ENCODE data around the gene SMDT1. TPM values are rescaled to one million over a fixed set of nuclear protein-coding genes. Genes with fewer than 3 reads are reported as not detected.

Gene SMDT1
- total RNA-seq, 4 donors from 2014 or later: 18.9 to 32.7 (median 22.1) TPM

DNA sequence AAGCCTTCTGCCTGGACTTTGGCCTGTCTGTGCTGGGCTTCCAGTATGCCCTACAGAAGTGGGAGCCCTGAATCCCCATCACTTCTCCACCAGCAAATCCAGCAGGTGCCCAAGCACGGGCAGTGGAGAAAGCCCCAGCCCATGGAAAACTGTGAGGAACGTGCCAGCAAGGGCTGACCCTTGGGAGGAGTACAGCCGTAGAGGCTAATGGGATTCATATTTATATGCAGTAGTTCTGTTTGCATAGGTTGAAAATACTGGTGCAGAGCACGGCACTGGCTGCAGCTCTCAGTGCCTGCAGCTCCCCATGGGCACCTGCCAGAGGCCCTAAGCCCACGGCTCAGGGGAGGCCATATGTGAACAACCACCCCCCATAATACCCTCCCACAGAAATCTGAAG, 19.0 kb upstream of the SMDT1 start:
- WGBS: 94% methylated on average over 4 of the region's 5 CpGs
- Histone ChIP-seq H3K4me1 (no peaks in the 10 kb centered on the region), H3K27me3 (no peaks in the 10 kb centered on the region), H3K27ac (replicated peaks in 1 of 4) (no peak overlapping the region), H3K36me3 (peaks cover 46 to 72% (median 64%) of the 10 kb centered on the region in 4 donors), H3K9me3 (peaks cover 0 to 6% (median 0%) of the 10 kb centered on the region in 4 donors), H3K4me3 (no peak overlapping the region)
- TF ChIP-seq CTCF (IDR thresholded peaks at IDR 0.05): no peak
- TF ChIP-seq POLR2AphosphoS5 (IDR thresholded peaks at IDR 0.05): no peak
- no peak for TF ChIP-seq POLR2A (IDR thresholded peaks at IDR 0.05; ENCODE audit: low read depth)
- TF ChIP-seq EP300 (IDR thresholded peaks at IDR 0.05): no peak
- intact Hi-C loops (cut with DNase I): no loop called here
- DNase-seq (ENCODE audit: extremely low spot score): no peak

DNA sequence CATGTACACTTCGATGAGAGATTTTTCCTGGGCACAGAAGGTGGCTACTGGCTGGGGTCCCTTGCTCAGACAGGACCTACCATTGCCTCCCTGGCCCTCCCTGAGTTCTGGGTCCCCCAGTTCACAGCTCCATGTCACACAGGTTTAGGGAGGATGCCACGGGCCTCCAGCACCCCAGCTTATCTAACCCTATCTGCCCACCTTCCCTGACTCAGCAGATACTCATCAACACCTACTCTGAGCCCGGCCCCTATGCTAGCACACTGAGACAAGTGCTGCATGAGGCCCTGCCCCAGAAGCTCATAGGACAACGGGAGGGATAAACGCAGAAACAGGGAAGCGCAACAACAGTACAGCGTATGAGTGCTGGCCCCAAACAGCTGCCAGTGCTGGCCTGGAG, 18.5 kb upstream of the SMDT1 start:
- Histone ChIP-seq H3K27me3 (no peaks in the 10 kb centered on the region), H3K27ac (replicated peaks in 1 of 4) (no peak overlapping the region), H3K36me3 (peaks cover 51 to 78% (median 70%) of the 10 kb centered on the region in 4 donors), H3K9me3 (peaks cover 0 to 6% (median 0%) of the 10 kb centered on the region in 4 donors), H3K4me1 (no peaks in the 10 kb centered on the region), H3K4me3 (no peak overlapping the region)
- WGBS: 93% methylated on average over 6 of the region's 7 CpGs
- intact Hi-C loops (cut with DNase I): no loop called here
- no peak for DNase-seq (ENCODE audit: extremely low spot score)
- TF ChIP-seq EP300 (IDR thresholded peaks at IDR 0.05): no peak
- no peak for TF ChIP-seq POLR2A (IDR thresholded peaks at IDR 0.05; ENCODE audit: low read depth)
- TF ChIP-seq CTCF (IDR thresholded peaks at IDR 0.05): no peak
- no peak for TF ChIP-seq POLR2AphosphoS5 (IDR thresholded peaks at IDR 0.05)

GRCh38 chr22:42062506-42063170, 16.9 kb upstream of the SMDT1 start:
- no peaks in the 10 kb centered on the region for H3K9me3 ChIP-seq
- peaks cover 62 to 94% (median 86%) of the 10 kb centered on the region in 4 donors for H3K36me3 ChIP-seq
- no peak overlapping the region for H3K27ac ChIP-seq (replicated peaks in 1 of 4)
- no peak for DNase-seq (ENCODE audit: extremely low spot score)
- no peak overlapping the region for H3K4me3 ChIP-seq
- TF ChIP-seq POLR2A (IDR thresholded peaks at IDR 0.05; ENCODE audit: low read depth) (no peak), POLR2AphosphoS5 (IDR thresholded peaks at IDR 0.05) (no peak), CTCF (IDR thresholded peaks at IDR 0.05) (no peak), EP300 (IDR thresholded peaks at IDR 0.05) (no peak)
- no peaks in the 10 kb centered on the region for H3K27me3 ChIP-seq
- no peaks in the 10 kb centered on the region for H3K4me1 ChIP-seq
- 98% methylated on average over 9 of the region's 10 CpGs for WGBS
- intact Hi-C loops (cut with DNase I): no loop called here

- 89% methylated on average over 1 of the region's 1 CpG for WGBS
- DNase-seq (ENCODE audit: extremely low spot score): no peak
- intact Hi-C loops (cut with DNase I): no loop called here
- Histone ChIP-seq H3K9me3 (no peaks in the 10 kb centered on the region), H3K27me3 (no peaks in the 10 kb centered on the region), H3K4me3 (no peak overlapping the region), H3K36me3 (peaks cover 55 to 85% (median 80%) of the 10 kb centered on the region in 4 donors), H3K4me1 (peaks cover 3 to 15% (median 8%) of the 10 kb centered on the region in 4 donors), H3K27ac (replicated peaks in 1 of 4) (no peak overlapping the region)
- TF ChIP-seq CTCF (IDR thresholded peaks at IDR 0.05) (no peak), POLR2A (IDR thresholded peaks at IDR 0.05; ENCODE audit: low read depth) (no peak), EP300 (IDR thresholded peaks at IDR 0.05) (no peak), POLR2AphosphoS5 (IDR thresholded peaks at IDR 0.05) (no peak)
These were observed 14.9 kb upstream of the SMDT1 start for GRCh38 chr22:42064629-42065028.
